Measurements from ENCODE around the gene TENM3.

DNA sequence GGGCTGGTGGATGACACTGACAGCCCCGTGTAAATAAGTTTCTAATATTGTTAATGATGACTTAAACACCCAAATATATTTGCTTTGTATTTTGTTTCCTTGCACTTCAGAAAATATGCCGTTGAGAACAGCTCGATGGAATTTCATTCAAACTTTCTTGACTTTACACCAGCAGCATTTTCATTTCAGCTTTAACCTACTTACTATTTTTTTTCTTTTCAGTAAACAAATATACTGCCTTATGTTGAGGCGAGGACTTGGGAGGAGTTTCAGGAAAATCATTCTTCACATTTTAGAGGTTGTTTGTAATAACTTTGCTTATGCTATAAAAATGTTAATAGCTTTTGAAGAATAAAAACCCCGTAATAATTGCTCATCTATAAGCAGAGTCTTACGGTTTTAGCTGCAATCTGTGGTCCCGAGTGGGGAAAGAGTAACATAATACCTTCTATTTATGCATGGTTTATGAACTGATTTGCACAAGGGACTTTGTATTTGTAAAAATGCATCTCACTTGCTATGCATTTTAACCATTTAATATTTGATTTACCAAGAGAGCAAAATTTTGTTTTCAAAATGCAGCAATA is 14.1 kb upstream of the TENM3 start:
- TF ChIP-seq, protein P1, sequence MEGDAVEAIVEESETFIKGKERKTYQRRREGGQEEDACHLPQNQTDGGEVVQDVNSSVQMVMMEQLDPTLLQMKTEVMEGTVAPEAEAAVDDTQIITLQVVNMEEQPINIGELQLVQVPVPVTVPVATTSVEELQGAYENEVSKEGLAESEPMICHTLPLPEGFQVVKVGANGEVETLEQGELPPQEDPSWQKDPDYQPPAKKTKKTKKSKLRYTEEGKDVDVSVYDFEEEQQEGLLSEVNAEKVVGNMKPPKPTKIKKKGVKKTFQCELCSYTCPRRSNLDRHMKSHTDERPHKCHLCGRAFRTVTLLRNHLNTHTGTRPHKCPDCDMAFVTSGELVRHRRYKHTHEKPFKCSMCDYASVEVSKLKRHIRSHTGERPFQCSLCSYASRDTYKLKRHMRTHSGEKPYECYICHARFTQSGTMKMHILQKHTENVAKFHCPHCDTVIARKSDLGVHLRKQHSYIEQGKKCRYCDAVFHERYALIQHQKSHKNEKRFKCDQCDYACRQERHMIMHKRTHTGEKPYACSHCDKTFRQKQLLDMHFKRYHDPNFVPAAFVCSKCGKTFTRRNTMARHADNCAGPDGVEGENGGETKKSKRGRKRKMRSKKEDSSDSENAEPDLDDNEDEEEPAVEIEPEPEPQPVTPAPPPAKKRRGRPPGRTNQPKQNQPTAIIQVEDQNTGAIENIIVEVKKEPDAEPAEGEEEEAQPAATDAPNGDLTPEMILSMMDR (IDR thresholded peaks at IDR 0.05; ENCODE audit: low read length) = no peak
- TF ChIP-seq EZH2 (IDR thresholded peaks at IDR 0.05; ENCODE audit: borderline replicate concordance, low read length) = no peak
